HG02763 (cell line): ENCODE results near the gene PLIN3.
A peak's percentile ranks its signal among the peaks of the same experiment; 100 is the strongest.
"Not testable (repeated sequence)": the region's sequence is repeated elsewhere in the genome, so short reads cannot be mapped to it uniquely, and the experiment has no call there.

ENCODE experiments used
- ATAC-seq: cut with Tn5 transposase; IDR thresholded peaks from one replicate; pipeline ENCODE4 v1.9.1; 2021; ENCODE audit warnings: mild to moderate bottlenecking, moderate library complexity; ENCODE audit not compliant: unreplicated experiment

The PLIN3 gene, protein sequence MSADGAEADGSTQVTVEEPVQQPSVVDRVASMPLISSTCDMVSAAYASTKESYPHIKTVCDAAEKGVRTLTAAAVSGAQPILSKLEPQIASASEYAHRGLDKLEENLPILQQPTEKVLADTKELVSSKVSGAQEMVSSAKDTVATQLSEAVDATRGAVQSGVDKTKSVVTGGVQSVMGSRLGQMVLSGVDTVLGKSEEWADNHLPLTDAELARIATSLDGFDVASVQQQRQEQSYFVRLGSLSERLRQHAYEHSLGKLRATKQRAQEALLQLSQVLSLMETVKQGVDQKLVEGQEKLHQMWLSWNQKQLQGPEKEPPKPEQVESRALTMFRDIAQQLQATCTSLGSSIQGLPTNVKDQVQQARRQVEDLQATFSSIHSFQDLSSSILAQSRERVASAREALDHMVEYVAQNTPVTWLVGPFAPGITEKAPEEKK

DNA sequence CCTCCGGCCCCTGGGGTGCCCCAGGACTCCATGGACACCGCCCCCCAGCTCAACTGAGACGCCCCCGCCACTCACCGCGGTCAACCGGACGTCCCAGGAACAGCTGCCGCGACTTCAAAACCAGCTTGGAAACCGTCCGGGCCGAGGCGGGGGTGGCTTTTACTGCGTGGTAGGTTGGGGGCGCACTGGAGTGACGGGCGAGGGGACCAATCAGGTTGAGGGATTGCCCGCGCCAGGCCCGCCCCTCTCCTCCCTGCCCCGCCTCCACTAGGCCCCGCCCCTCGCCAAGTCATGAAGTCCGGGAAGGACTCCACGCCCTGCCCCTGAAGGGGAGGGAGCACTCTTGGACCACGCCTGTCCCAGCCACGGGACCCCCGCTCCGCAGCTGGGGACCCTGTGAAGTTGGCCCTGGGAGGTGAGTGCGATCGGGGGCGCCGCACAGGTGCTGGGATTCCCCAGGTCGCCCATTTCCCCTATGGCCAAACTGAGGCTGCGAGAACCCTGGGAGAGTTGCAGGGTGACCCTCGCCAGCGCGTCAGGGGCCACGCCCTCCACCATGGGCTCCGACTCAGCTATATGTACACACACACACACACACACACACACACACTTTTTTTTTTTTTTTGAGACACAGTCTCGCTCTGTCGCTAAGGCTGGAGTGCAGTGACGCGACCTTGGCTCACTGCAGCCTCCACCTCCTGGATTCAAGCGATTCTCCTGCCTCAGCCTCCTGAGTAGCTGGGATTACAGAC, at the start of gene PLIN3:
PLIN3 (minus strand) TSS at position 134 of the 752 bp plus-strand sequence. CDS start 6,273 bp downstream, outside the sequence.
- peak; percentile 85 for ATAC-seq

GRCh38 chr19:4916292-4917082, 49.0 kb upstream of the PLIN3 start:
- no peak for ATAC-seq

- no peak for ATAC-seq
Measured at GRCh38 chr19:4914736-4915501, 47.5 kb upstream of the PLIN3 start.

GRCh38 chr19:4913996-4914735, 46.7 kb upstream of the PLIN3 start:
- no peak for ATAC-seq

DNA sequence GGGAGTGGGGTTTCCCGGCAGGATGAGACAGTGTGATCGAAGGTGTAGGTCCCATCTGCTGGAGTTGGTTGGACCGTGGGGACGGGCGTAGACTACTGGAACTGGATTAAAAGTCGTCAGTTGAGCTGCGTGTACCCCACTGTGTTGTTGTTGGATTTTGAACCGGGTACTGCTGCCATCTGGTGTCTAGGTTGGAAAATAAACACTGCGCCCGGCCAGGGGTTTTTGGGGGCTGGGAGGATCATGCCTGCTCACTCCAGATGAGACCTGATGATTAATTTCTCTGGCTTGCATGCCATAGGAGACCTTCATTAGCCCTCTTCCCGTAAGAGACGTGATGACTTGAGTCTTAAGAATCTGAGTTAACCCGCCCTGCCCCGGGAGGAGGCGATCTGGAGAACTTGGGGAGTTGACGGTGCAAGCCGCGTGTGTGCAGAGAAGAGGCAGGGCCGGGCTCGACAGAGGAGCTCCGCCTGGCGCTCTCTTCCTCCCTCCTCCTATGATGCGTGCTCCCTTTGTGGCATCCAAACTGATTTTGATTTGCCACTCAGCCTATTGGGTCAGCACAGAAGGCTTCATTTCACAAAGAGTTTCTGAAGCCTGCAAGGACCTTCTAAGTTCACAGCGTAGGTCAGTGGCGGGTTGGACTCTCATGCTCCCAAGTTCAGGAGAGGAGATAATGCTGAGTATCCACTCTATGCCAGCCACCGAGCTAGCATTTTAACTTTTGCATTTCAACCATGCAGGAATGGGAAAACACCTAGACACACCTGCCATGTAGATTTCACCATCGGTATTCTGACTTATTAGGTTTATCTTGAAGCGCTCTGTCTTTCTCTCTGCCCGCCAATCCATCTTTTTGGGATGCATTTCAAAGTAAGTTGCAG, 44.6 kb upstream of the PLIN3 start:
- no peak for ATAC-seq

GRCh38 chr19:4911314-4911713, 43.8 kb upstream of the PLIN3 start:
- ATAC-seq, result no peak

GRCh38 chr19:4910594-4911281, 43.3 kb upstream of the PLIN3 start:
- no peak for ATAC-seq

DNA sequence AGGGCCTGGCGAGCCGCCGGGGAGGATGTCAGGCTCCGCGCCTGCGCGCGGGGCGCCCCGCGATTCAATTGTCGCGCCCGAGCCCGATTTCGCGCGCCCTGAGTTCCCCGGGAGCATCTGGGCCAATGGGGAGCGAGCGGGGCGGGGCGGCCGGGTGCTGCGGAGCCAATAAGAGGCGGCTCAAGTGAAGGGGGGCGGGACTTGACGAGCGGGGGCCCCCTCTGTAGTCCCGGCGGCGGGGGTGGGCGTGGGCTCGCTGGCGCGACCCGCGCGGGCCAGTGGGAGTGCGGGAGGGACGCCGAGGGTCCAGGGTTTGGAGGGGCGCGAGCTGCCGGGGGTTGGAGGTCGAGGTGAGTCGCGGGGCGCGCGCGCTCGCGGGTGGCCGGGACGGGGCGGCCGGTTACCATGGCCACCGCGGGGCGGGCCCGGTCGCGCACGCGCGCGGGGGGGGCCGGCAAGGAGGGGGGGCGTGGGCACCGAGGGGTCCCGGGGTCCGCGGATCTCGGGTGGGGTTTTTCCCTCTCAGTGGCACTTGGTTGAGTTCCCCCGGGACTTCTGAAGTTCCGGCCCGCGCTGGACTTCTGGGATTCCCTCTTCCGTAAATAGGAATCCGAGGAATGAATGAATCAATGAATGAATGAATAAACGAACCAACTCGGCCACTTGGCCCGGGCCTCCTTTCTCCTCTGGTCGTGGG, 42.6 kb upstream of the PLIN3 start:
- ATAC-seq, result peak; percentile 72

GRCh38 chr19:4909156-4909896, 41.9 kb upstream of the PLIN3 start, which contains the start of gene UHRF1:
Gene UHRF1, plus strand, starts transcription at chr19:4909501. Its CDS starts 1,385 bp downstream, at chr19:4910886.
- ATAC-seq, result peak; percentile 21

DNA sequence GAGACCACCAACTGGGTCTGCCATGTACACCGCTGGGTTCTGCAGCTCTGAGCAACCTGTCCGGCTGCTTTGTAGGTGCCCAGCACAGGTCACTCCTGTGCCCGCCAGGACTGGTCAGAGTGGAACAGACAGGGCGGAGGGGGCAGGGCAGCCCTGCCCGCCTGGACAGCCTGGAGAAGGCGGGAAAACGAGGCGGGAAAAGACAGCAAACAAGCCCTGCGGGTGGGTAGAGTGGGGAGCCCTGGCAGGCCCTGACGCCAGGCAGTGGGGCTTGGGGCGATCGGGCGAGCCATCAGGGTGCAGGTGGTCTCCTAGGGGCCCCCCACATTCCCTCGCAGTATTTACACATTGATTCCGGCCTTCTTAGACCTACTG, 41.3 kb upstream of the PLIN3 start:
- ATAC-seq, result no peak

- no peak for ATAC-seq
Measured at GRCh38 chr19:4908360-4908759, 40.9 kb upstream of the PLIN3 start.

- ATAC-seq, result no peak
Measured at GRCh38 chr19:4906963-4907362, 39.5 kb upstream of the PLIN3 start.

DNA sequence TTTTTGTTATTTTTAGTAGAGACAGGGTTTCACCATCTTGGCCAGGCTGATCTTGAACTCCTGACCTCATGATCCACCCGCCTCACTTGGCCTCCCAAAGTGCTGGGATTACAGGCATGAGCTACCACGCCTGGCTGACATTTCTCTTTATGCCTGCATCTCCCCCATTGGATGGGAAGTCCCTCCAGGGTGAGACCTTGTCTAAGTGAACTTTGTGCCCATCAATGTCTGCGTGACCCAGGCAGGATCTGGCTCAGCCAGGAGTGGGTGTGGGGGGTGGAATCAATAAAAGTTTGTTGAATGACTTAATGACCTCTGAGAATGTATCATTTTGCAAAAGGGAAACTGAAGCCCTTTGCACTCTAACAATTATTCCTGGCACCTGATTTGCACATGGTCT, 37.0 kb upstream of the PLIN3 start:
- ATAC-seq, result no peak

DNA sequence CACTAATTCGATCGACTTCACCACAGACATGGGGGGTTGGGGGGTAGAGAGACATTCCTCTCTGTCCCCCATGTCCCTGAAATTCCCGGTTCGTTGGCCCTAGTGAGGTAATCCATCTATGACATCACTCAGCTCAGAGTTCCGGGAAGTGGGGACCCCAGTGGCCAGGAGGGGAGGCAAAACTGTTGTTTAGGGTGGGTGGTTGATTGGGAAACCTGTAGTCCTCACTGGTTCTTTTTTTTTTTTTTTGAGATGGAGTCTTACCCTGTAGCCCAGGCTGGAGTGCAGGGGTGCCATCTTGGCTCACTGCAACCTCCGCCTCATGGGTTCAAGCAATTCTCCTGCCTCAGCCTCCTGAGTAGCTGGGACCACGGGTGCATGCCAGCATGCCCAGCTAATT, 35.3 kb upstream of the PLIN3 start, which contains the start of gene ARRDC5:
ARRDC5 (minus strand) TSS at position 101 of the 400 bp plus-strand sequence; CDS start at position 30, 71 bp downstream.
- no peak for ATAC-seq

- ATAC-seq, result not testable (repeated sequence)
Measured at GRCh38 chr19:4900879-4901278, 33.4 kb upstream of the PLIN3 start.

- ATAC-seq, result no peak
Measured at GRCh38 chr19:4897146-4897545, 29.7 kb upstream of the PLIN3 start.

- no peak for ATAC-seq
Measured at GRCh38 chr19:4896372-4896771, 28.9 kb upstream of the PLIN3 start.
